SK-N-SH (cell line): ENCODE results near the gene QSER1.

Experiments used
- TAF1 ChIP-seq: IDR thresholded peaks from 2 replicates; pipeline ENCODE4 v1.6.1; 2012; ENCODE audit warnings: low read depth, mild to moderate bottlenecking, low read length, moderate library complexity, borderline replicate concordance
- TF ChIP-seq, protein P1 (sequence below): fragments of 200-600 bp; sonication (generic); IDR thresholded peaks from 2 replicates; pipeline ENCODE4 v1.6.1; 2017; ENCODE audit warnings: antibody characterized with exemption, mild to moderate bottlenecking, moderate library complexity

DNA sequence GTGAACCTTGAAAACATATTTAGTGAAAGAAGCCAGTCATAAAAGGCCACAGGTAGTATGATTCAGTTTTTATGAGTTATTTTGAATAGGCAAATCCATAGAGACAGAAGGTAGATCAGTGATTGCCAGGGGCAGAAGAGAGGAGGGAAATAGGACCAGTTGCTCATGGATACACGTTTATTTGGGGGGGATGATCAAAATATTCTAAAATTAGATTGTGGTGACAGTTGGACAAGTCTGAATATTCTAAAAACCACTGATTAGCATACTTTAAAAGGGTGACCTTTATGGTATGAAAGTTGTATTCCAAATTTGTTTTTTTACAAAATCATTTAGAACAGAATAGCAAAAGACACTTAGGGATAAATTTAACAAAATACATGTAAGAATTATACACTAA, 28.6 kb downstream of the QSER1 start:
- TF ChIP-seq TAF1 = no peak
- TF ChIP-seq, protein P1, sequence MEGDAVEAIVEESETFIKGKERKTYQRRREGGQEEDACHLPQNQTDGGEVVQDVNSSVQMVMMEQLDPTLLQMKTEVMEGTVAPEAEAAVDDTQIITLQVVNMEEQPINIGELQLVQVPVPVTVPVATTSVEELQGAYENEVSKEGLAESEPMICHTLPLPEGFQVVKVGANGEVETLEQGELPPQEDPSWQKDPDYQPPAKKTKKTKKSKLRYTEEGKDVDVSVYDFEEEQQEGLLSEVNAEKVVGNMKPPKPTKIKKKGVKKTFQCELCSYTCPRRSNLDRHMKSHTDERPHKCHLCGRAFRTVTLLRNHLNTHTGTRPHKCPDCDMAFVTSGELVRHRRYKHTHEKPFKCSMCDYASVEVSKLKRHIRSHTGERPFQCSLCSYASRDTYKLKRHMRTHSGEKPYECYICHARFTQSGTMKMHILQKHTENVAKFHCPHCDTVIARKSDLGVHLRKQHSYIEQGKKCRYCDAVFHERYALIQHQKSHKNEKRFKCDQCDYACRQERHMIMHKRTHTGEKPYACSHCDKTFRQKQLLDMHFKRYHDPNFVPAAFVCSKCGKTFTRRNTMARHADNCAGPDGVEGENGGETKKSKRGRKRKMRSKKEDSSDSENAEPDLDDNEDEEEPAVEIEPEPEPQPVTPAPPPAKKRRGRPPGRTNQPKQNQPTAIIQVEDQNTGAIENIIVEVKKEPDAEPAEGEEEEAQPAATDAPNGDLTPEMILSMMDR = no peak
